ENCODE results near the gene MESP1.

GRCh38 chr15:89746386-89746780 is 4.7 kb downstream of the MESP1 start:
- no peak for TF ChIP-seq CTCF (conservative IDR thresholded peaks at IDR 0.05; ENCODE audit: low read length)
- no peak for TF ChIP-seq EZH2phosphoT487 (IDR thresholded peaks at IDR 0.05; ENCODE audit: borderline replicate concordance)
